HEK293 (cell line): ENCODE results near the gene TAF1B.

ENCODE experiments used
- CTCF ChIA-PET: fragments of 350-600 bp; formaldehyde crosslinking; extraction: SDS; loops from one replicate; lab custom pipeline; 2021; ENCODE audit warnings: antibody characterized with exemption; lab: Yijun Ruan, JAX
- POLR2A ChIA-PET: fragments of 300-600 bp; formaldehyde crosslinking; extraction: SDS; loops from one replicate; lab custom pipeline; 2020; ENCODE audit warnings: antibody characterized with exemption, inconsistent platforms; lab: Yijun Ruan, JAX
- H3K27ac ChIP-seq: fragments of 200-500 bp; sonication (Bioruptor generic); 2 replicates; pipeline ENCODE4 v1.5.1; 2014; ENCODE audit warnings: low read depth, low read length, control low read depth, inconsistent platforms; ENCODE audit errors: extremely low read depth
- H3K36me3 ChIP-seq, 2 experiments: fragments of 200-500 bp in 1 of 2; sonication (Bioruptor generic) in 1 of 2; 1 replicate in 1 of 2; 2 replicates in 1 of 2; pipeline ENCODE4 v1.5.1; 2014 to 2017; ENCODE audit warnings: inconsistent platforms in 2 of 2, low read length in 2 of 2; ENCODE audit not compliant: control insufficient read depth in 2 of 2, insufficient read depth in 1 of 2
- H3K4me1 ChIP-seq: fragments of 200-500 bp; sonication (Bioruptor generic); 2 replicates; pipeline ENCODE4 v1.5.1; 2014; ENCODE audit warnings: mild to moderate bottlenecking, low read length, inconsistent platforms; ENCODE audit not compliant: control insufficient read depth, insufficient read depth
- H3K4me3 ChIP-seq: 2 replicates; pipeline ENCODE4 v1.5.1; 2011; ENCODE audit warnings: low read depth, mild to moderate bottlenecking, control low read depth, low read length, moderate library complexity
- H3K9me3 ChIP-seq: fragments of 200-500 bp; sonication (Bioruptor generic); 2 replicates; pipeline ENCODE4 v1.5.1; 2014; ENCODE audit warnings: low read depth, low read length, inconsistent platforms; ENCODE audit not compliant: control insufficient read depth, insufficient read depth
- OVOL3 ChIP-seq: fragments of 450-650 bp; formaldehyde crosslinking; IDR thresholded peaks from 2 replicates; pipeline ENCODE4 v1.5.1; 2016; ENCODE audit warnings: missing biosample characterization, missing genetic modification characterization
- REPIN1 ChIP-seq: fragments of 450-650 bp; formaldehyde crosslinking; IDR thresholded peaks from 2 replicates; pipeline ENCODE4 v1.5.1; 2017; ENCODE audit warnings: missing biosample characterization, missing genetic modification characterization, low read depth
- SCRT2 ChIP-seq: fragments of 450-650 bp; formaldehyde crosslinking; IDR thresholded peaks from 2 replicates; pipeline ENCODE4 v1.5.1; 2016; ENCODE audit warnings: missing biosample characterization, missing genetic modification characterization
- ZBTB17 ChIP-seq: fragments of 450-650 bp; formaldehyde crosslinking; IDR thresholded peaks from 2 replicates; pipeline ENCODE4 v1.5.1; 2016; ENCODE audit warnings: missing biosample characterization, missing genetic modification characterization
- ZBTB48 ChIP-seq: fragments of 450-650 bp; formaldehyde crosslinking; IDR thresholded peaks from 2 replicates; pipeline ENCODE4 v1.5.1; 2016; ENCODE audit warnings: missing biosample characterization, missing genetic modification characterization
- ZBTB7A ChIP-seq: fragments of 450-650 bp; formaldehyde crosslinking; IDR thresholded peaks from 2 replicates; pipeline ENCODE4 v1.5.1; 2016; ENCODE audit warnings: low read depth, missing biosample characterization, missing genetic modification characterization
- ZFHX2 ChIP-seq: fragments of 450-650 bp; formaldehyde crosslinking; conservative IDR thresholded peaks from 2 replicates; pipeline ENCODE4 v1.5.1; 2016; ENCODE audit warnings: missing biosample characterization, missing genetic modification characterization
- ZNF114 ChIP-seq: fragments of 450-650 bp; formaldehyde crosslinking; IDR thresholded peaks from 2 replicates; pipeline ENCODE4 v1.5.0; 2017; ENCODE audit warnings: missing biosample characterization, missing genetic modification characterization
- ZNF16 ChIP-seq: fragments of 450-650 bp; formaldehyde crosslinking; IDR thresholded peaks from 2 replicates; pipeline ENCODE4 v1.5.1; 2016; ENCODE audit warnings: low read depth, missing biosample characterization, missing genetic modification characterization
- ZNF2 ChIP-seq: fragments of 450-650 bp; formaldehyde crosslinking; IDR thresholded peaks from 2 replicates; pipeline ENCODE4 v1.5.1; 2016; ENCODE audit warnings: missing biosample characterization, missing genetic modification characterization
- ZNF521 ChIP-seq: fragments of 450-650 bp; formaldehyde crosslinking; IDR thresholded peaks from 2 replicates; pipeline ENCODE4 v1.5.1; 2017; ENCODE audit warnings: missing biosample characterization, mild to moderate bottlenecking, missing genetic modification characterization
- ZNF571 ChIP-seq: fragments of 450-650 bp; formaldehyde crosslinking; IDR thresholded peaks from 2 replicates; pipeline ENCODE4 v1.5.0; 2017; ENCODE audit warnings: missing biosample characterization, missing genetic modification characterization
- ZNF585B ChIP-seq: fragments of 450-650 bp; formaldehyde crosslinking; IDR thresholded peaks from 2 replicates; pipeline ENCODE4 v1.5.1; 2016; ENCODE audit warnings: missing biosample characterization, missing genetic modification characterization
- ZNF654 ChIP-seq: fragments of 450-650 bp; formaldehyde crosslinking; IDR thresholded peaks from 2 replicates; pipeline ENCODE4 v1.5.1; 2016; ENCODE audit warnings: low read depth, missing biosample characterization, missing genetic modification characterization
- ZNF76 ChIP-seq: fragments of 450-650 bp; formaldehyde crosslinking; IDR thresholded peaks from 2 replicates; pipeline ENCODE4; 2016; ENCODE audit warnings: low read depth, missing biosample characterization, missing genetic modification characterization, borderline replicate concordance
- TF ChIP-seq, protein P1 (sequence below): fragments of 450-650 bp; IDR thresholded peaks from 2 replicates; pipeline ENCODE4 v1.5.1; 2018; ENCODE audit warnings: missing biosample characterization, missing genetic modification characterization
- TF ChIP-seq, protein P2 (sequence below): fragments of 450-650 bp; formaldehyde crosslinking; IDR thresholded peaks from 2 replicates; pipeline ENCODE4 v1.5.1; 2016; ENCODE audit warnings: missing biosample characterization, missing genetic modification characterization
- TF ChIP-seq, protein P3 (sequence below): fragments of 450-650 bp; formaldehyde crosslinking; IDR thresholded peaks from 2 replicates; pipeline ENCODE4 v1.5.1; 2016; ENCODE audit warnings: missing biosample characterization, missing genetic modification characterization

Gene TAF1B

DNA sequence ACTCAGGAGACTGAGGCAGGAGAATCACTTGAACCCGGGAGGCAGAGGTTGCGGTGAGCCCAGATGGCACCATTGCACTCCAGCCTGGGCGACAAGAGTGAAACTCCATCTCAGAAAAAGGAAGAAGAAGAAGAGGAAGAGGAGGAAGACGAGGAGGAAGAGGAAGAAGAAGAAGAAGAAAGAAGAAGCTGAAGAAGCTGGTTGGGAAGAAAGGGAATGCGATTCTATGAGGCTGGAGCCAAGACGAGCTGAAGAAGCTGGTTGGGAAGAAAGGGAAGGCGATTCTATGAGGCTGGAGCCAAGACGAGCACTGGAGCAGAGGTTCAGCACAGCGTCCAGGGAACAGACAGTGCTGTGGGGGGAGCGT, 30.3 kb upstream of the TAF1B start:
- no peaks in the 10 kb centered on the region for H3K9me3 ChIP-seq
- no peak for TF ChIP-seq REPIN1 (tag by site-specific recombination)
- TF ChIP-seq, protein P1, sequence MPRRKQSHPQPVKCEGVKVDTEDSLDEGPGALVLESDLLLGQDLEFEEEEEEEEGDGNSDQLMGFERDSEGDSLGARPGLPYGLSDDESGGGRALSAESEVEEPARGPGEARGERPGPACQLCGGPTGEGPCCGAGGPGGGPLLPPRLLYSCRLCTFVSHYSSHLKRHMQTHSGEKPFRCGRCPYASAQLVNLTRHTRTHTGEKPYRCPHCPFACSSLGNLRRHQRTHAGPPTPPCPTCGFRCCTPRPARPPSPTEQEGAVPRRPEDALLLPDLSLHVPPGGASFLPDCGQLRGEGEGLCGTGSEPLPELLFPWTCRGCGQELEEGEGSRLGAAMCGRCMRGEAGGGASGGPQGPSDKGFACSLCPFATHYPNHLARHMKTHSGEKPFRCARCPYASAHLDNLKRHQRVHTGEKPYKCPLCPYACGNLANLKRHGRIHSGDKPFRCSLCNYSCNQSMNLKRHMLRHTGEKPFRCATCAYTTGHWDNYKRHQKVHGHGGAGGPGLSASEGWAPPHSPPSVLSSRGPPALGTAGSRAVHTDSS (tag by site-specific recombination) = peak; percentile 87
- TF ChIP-seq, protein P2, sequence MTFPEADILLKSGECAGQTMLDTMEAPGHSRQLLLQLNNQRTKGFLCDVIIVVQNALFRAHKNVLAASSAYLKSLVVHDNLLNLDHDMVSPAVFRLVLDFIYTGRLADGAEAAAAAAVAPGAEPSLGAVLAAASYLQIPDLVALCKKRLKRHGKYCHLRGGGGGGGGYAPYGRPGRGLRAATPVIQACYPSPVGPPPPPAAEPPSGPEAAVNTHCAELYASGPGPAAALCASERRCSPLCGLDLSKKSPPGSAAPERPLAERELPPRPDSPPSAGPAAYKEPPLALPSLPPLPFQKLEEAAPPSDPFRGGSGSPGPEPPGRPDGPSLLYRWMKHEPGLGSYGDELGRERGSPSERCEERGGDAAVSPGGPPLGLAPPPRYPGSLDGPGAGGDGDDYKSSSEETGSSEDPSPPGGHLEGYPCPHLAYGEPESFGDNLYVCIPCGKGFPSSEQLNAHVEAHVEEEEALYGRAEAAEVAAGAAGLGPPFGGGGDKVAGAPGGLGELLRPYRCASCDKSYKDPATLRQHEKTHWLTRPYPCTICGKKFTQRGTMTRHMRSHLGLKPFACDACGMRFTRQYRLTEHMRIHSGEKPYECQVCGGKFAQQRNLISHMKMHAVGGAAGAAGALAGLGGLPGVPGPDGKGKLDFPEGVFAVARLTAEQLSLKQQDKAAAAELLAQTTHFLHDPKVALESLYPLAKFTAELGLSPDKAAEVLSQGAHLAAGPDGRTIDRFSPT (tag by site-specific recombination) = no peak
- TF ChIP-seq ZNF16 (tag by site-specific recombination) = no peak
- no peak for TF ChIP-seq ZNF114 (tag by site-specific recombination)
- no peak for TF ChIP-seq ZNF571 (tag by site-specific recombination)
- no peak for TF ChIP-seq SCRT2 (tag by site-specific recombination)
- no peak for TF ChIP-seq ZNF521
- TF ChIP-seq, all 188 proteins: peak for 1
- ChIA-PET POLR2A (interaction anchor here (3.7 kb wide), 1 partner anchor 30 kb away, joined by 27 read pairs; the partner anchor contains the start of gene TAF1B), CTCF (interaction anchor here (0.7 to 6.6 kb wide), 17 partner anchors 11 to 660 kb away, joined by 3 to 90 read pairs (median 7); partner anchors contain the start of gene TAF1B)
- Histone ChIP-seq H3K27ac (no peak overlapping the region), H3K36me3 (no peaks in the 10 kb centered on the region), H3K4me1 (no peaks in the 10 kb centered on the region), H3K4me3 (no peak overlapping the region)

DNA sequence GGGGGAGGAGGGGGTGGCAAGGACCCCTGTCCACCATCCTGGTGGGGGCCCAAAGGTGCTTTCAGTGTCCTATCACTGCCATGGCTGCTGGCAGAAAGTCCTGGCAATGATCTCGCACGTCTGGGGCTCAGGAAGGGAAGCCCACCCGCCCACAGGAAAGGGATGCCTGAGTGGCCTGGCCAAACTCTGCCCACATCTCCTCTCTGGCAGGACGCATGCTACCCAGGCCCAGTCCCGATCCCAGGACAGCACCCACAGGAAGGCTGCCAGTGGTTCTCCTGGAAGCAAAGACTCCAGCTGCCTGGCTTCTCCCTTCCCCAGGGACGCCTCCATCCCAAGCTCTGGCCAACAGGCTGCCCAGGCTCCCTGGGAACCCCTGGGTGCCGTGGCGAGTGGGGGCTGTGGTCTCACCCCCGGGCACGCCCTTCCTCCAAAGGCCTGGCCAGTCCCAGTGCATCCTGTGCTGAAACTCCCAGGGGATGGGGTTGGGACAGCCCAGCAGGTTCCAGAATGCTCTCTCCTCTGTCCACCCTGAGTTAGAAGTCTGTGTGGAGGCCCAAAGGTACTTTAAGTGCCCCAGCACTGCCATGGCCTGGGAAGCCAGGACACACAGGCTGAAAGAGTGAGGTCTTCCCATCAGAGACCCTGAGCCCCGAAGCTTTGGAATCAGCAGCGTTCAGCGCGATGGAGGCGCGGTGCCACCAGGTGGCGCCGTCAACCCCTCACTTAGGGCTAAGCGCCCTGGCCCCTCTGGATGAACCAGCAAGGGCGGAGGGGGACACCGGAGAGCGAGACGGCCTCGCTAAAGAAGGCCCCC, 29.8 kb upstream of the TAF1B start:
- H3K27ac ChIP-seq = no peak overlapping the region
- H3K4me3 ChIP-seq = no peak overlapping the region
- ChIA-PET POLR2A (interaction anchor here (0.8 to 3.7 kb wide), 2 partner anchors 30 to 235 kb away, joined by 3 to 27 read pairs; partner anchors contain the start of gene TAF1B), CTCF (interaction anchor here (0.6 to 6.6 kb wide), 40 partner anchors 11 to 803 kb away, joined by 3 to 90 read pairs (median 4); partner anchors contain the start of gene TAF1B)
- H3K36me3 ChIP-seq = no peaks in the 10 kb centered on the region
- no peaks in the 10 kb centered on the region for H3K9me3 ChIP-seq
- no peak for TF ChIP-seq OVOL3 (tag by site-specific recombination)
- TF ChIP-seq ZBTB48 (tag by site-specific recombination) = peak; percentile 74
- peak; percentile 22; the same call in 1 of the 2 replicates for TF ChIP-seq ZFHX2 (tag by site-specific recombination)
- TF ChIP-seq ZNF2 (tag by site-specific recombination) = peak; percentile 88
- TF ChIP-seq ZNF654 (tag by site-specific recombination) = peak; percentile 73
- peak; percentile 57; the same call in 1 of the 2 replicates for TF ChIP-seq ZBTB17 (tag by site-specific recombination)
- TF ChIP-seq ZBTB7A (tag by site-specific recombination) = no peak
- TF ChIP-seq ZNF585B = no peak
- TF ChIP-seq ZNF76 (tag by site-specific recombination) = no peak
- TF ChIP-seq, protein P3, sequence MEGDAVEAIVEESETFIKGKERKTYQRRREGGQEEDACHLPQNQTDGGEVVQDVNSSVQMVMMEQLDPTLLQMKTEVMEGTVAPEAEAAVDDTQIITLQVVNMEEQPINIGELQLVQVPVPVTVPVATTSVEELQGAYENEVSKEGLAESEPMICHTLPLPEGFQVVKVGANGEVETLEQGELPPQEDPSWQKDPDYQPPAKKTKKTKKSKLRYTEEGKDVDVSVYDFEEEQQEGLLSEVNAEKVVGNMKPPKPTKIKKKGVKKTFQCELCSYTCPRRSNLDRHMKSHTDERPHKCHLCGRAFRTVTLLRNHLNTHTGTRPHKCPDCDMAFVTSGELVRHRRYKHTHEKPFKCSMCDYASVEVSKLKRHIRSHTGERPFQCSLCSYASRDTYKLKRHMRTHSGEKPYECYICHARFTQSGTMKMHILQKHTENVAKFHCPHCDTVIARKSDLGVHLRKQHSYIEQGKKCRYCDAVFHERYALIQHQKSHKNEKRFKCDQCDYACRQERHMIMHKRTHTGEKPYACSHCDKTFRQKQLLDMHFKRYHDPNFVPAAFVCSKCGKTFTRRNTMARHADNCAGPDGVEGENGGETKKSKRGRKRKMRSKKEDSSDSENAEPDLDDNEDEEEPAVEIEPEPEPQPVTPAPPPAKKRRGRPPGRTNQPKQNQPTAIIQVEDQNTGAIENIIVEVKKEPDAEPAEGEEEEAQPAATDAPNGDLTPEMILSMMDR (tag by site-specific recombination) = peak; percentile 86
- H3K4me1 ChIP-seq = no peaks in the 10 kb centered on the region
